Keratinocyte (primary cell): ENCODE measurements around the gene APCDD1. TPM values are rescaled to one million over a fixed set of nuclear protein-coding genes. Genes with fewer than 3 reads are reported as not detected.

Source experiments
- DNase-seq: peaks from one replicate; pipeline ENCODE4 v3.0.0-alpha.2; 2011; ENCODE audit warnings: low read depth, missing footprints, low spot score
- FAIRE-seq: peaks from 2 replicates; lab custom pipeline; 2011; peaks lifted over from hg19 to GRCh38; lab: Jason Lieb, UNC
- H2AFZ ChIP-seq: 2 replicates; pipeline ENCODE4 v1.6.0; 2012; ENCODE audit warnings: low read length, control low read depth, inconsistent platforms; ENCODE audit not compliant: control insufficient read depth
- H3K27ac ChIP-seq: 2 replicates; pipeline ENCODE4 v1.5.1; 2011; ENCODE audit warnings: low read length; ENCODE audit not compliant: control insufficient read depth, insufficient read depth
- H3K27me3 ChIP-seq: 3 replicates; pipeline ENCODE4 v1.6.0; 2011; ENCODE audit warnings: low read length; ENCODE audit not compliant: control insufficient read depth, insufficient read depth; ENCODE audit errors: extremely low read depth
- H3K36me3 ChIP-seq, 2 experiments: 2 replicates in 1 of 2; 3 replicates in 1 of 2; pipeline ENCODE4 v1.5.1; 2011; ENCODE audit warnings: low read length in 2 of 2, mild to moderate bottlenecking in 1 of 2; ENCODE audit not compliant: control insufficient read depth in 2 of 2, insufficient read depth in 2 of 2; ENCODE audit errors: extremely low read depth in 1 of 2
- H3K4me1 ChIP-seq: 3 replicates; pipeline ENCODE4 v1.5.1; 2011; ENCODE audit warnings: low read length; ENCODE audit not compliant: control insufficient read depth, insufficient read depth; ENCODE audit errors: extremely low read depth
- H3K4me2 ChIP-seq: 3 replicates; pipeline ENCODE4 v1.6.0; 2011; ENCODE audit warnings: low read depth, low read length; ENCODE audit not compliant: control insufficient read depth, insufficient read depth; ENCODE audit errors: extremely low read depth
- H3K4me3 ChIP-seq, 3 experiments: fragments of 200-600 bp in 1 of 3; sonication (generic) in 1 of 3; 2 replicates in 2 of 3; 3 replicates in 1 of 3; pipeline ENCODE4 v1.5.1; 2011 to 2016; ENCODE audit warnings: low read length in 3 of 3, mild to moderate bottlenecking in 3 of 3, control low read depth in 2 of 3, inconsistent platforms in 1 of 3, low read depth in 1 of 3, mixed read lengths in 1 of 3, mixed run types in 1 of 3, moderate library complexity in 1 of 3; ENCODE audit not compliant: control insufficient read depth in 2 of 3, insufficient read depth in 2 of 3; ENCODE audit errors: extremely low read depth in 1 of 3
- H3K79me2 ChIP-seq: 2 replicates; pipeline ENCODE4 v1.6.0; 2012; ENCODE audit warnings: low read length; ENCODE audit not compliant: control insufficient read depth, insufficient read depth
- H3K9ac ChIP-seq: 3 replicates; pipeline ENCODE4 v1.6.0; 2011; ENCODE audit warnings: low read length; ENCODE audit not compliant: control insufficient read depth, insufficient read depth; ENCODE audit errors: extremely low read depth
- H3K9me1 ChIP-seq: 3 replicates; pipeline ENCODE4 v1.6.0; 2011; ENCODE audit warnings: low read length; ENCODE audit not compliant: control insufficient read depth, insufficient read depth; ENCODE audit errors: extremely low read depth
- H3K9me3 ChIP-seq: 2 replicates; pipeline ENCODE4 v1.5.1; 2012; ENCODE audit warnings: low read depth, low read length; ENCODE audit not compliant: control insufficient read depth
- H4K20me1 ChIP-seq: 3 replicates; pipeline ENCODE4 v1.6.0; 2011; ENCODE audit warnings: low read length; ENCODE audit not compliant: control insufficient read depth, insufficient read depth; ENCODE audit errors: extremely low read depth
- CTCF ChIP-seq, 3 experiments: IDR thresholded peaks in 1 of 3; conservative IDR thresholded peaks in 1 of 3; optimal IDR thresholded peaks in 1 of 3; 2 replicates in 2 of 3; 3 replicates in 1 of 3; pipeline versions ENCODE3 to v1.5.1; 2011; ENCODE audit warnings: low read length in 3 of 3, mild to moderate bottlenecking in 3 of 3, moderate library complexity in 2 of 3, control low read depth in 1 of 3, inconsistent platforms in 1 of 3; ENCODE audit not compliant: insufficient read depth in 2 of 3; ENCODE audit errors: extremely low read depth in 1 of 3
- EZH2 ChIP-seq: IDR thresholded peaks from one replicate; pipeline ENCODE4 v1.6.1; 2012; ENCODE audit warnings: inconsistent platforms, mild to moderate bottlenecking, low read length, moderate library complexity
- dilution Hi-C: fragments of 300-500 bp; cut with MboI; formaldehyde crosslinking; loops from one replicate; pipeline ENCODE4 v1.7.0; 2020; ENCODE audit warnings: low sequenced_read_pairs; ENCODE audit not compliant: extremely low pct_ligation_motif_present
- polyA plus RNA-seq, 5 experiments: library from polyadenylated mRNA; depleted of rRNA in 3 of 5; stranded (reverse) in 3 of 5; stranded (forward) in 1 of 5; unstranded in 1 of 5; fragments of >200 nt; gene quantifications; 1 replicate in 1 of 5; 2 replicates in 3 of 5; 3 replicates in 1 of 5; pipeline versions ENCODE4 v1.2.1 to v1.2.3, GENCODE V29; 2011 to 2012; ENCODE audit warnings: missing spikeins in 2 of 5, low read depth in 1 of 5, low replicate concordance in 1 of 5

The APCDD1 gene
- polyA plus RNA-seq, 1 donor (not counting 4 experiments of a cell fraction or from before 2014, with no cell fraction given), result 8.5 TPM

- Histone ChIP-seq H3K4me3 (no peak overlapping the region), H3K27me3 (no peaks in the 10 kb centered on the region), H4K20me1 (no peaks in the 10 kb centered on the region), H3K4me2 (no peak overlapping the region), H3K36me3 (no peaks in the 10 kb centered on the region), H2AFZ (no peak overlapping the region), H3K9ac (no peak overlapping the region), H3K27ac (no peak overlapping the region), H3K9me3 (no peaks in the 10 kb centered on the region), H3K9me1 (no peaks in the 10 kb centered on the region), H3K4me1 (peaks cover 11% of the 10 kb centered on the region), H3K79me2 (no peaks in the 10 kb centered on the region)
- no peak for TF ChIP-seq CTCF (optimal IDR thresholded peaks at IDR 0.05 in 1 of 3, IDR thresholded peaks at IDR 0.05 in 1 of 3, conservative IDR thresholded peaks at IDR 0.05 in 1 of 3; ENCODE audit: extremely low read depth in 1 of 3, insufficient read depth in 2 of 3, low read length in 3 of 3)
- no peak for TF ChIP-seq EZH2
- no peak for DNase-seq
- FAIRE-seq, result no peak
- dilution Hi-C loops, result loop anchor here (10.0 kb wide), 1 partner anchor 521 kb away; no protein-coding TSS in a partner anchor
Measured at GRCh38 chr18:10516078-10516477, 61.6 kb downstream of the APCDD1 start.

GRCh38 chr18:10518595-10519255 lies 64.3 kb downstream of the APCDD1 start:
- Histone ChIP-seq H4K20me1 (no peaks in the 10 kb centered on the region), H3K9ac (no peak overlapping the region), H2AFZ (no peak overlapping the region), H3K27me3 (no peaks in the 10 kb centered on the region), H3K27ac (no peak overlapping the region), H3K9me1 (no peaks in the 10 kb centered on the region), H3K9me3 (no peaks in the 10 kb centered on the region), H3K4me2 (no peak overlapping the region), H3K4me1 (peaks cover 11% of the 10 kb centered on the region), H3K79me2 (no peaks in the 10 kb centered on the region), H3K4me3 (no peak overlapping the region), H3K36me3 (no peaks in the 10 kb centered on the region)
- FAIRE-seq (no peak), DNase-seq (no peak)
- dilution Hi-C loops, result loop anchor here (10.0 kb wide), 1 partner anchor 524 kb away; no protein-coding TSS in a partner anchor
- TF ChIP-seq CTCF (optimal IDR thresholded peaks at IDR 0.05 in 1 of 3, IDR thresholded peaks at IDR 0.05 in 1 of 3, conservative IDR thresholded peaks at IDR 0.05 in 1 of 3; ENCODE audit: extremely low read depth in 1 of 3, insufficient read depth in 2 of 3, low read length in 3 of 3) (peak in 1 of 3 experiments; percentile 44), EZH2 (no peak)
